Cardiac muscle cell (in vitro differentiated cells and primary cell): ENCODE data around the gene TICAM2. TPM values are rescaled to one million over a fixed set of nuclear protein-coding genes. Genes with fewer than 3 reads are reported as not detected.

Source experiments
- DNase-seq, 2 donors: peaks; one replicate each; pipeline versions ENCODE4 v3.0.0 to v3.0.0-alpha.2; 2010 to 2017; ENCODE audit warnings: low read depth in 1 of 2, low spot score in 1 of 2
- H3K27ac ChIP-seq: fragments of 200-600 bp; sonication (generic); 2 replicates; pipeline ENCODE4 v1.5.1; 2016
- H3K27me3 ChIP-seq: fragments of 200-600 bp; sonication (generic); 2 replicates; pipeline ENCODE4 v1.6.0; 2016; ENCODE audit warnings: control low read depth
- H3K36me3 ChIP-seq: fragments of 200-600 bp; sonication (generic); 2 replicates; pipeline ENCODE4 v1.5.1; 2016; ENCODE audit warnings: control low read depth
- H3K4me1 ChIP-seq: fragments of 200-600 bp; sonication (generic); 2 replicates; pipeline ENCODE4 v1.8.1; 2017; ENCODE audit warnings: low read depth, mild to moderate bottlenecking, mixed run types
- H3K4me3 ChIP-seq: fragments of 200-600 bp; sonication (generic); 2 replicates; pipeline ENCODE4 v1.5.1; 2016; ENCODE audit warnings: mild to moderate bottlenecking
- H3K9me3 ChIP-seq: fragments of 200-600 bp; sonication (generic); 2 replicates; pipeline ENCODE4 v1.5.1; 2017; ENCODE audit warnings: low read depth, mild to moderate bottlenecking, control low read depth
- polyA plus RNA-seq: library from polyadenylated mRNA; unstranded; fragments of >200 nt; fragmentation: Nextera tagmentation; extraction: Ambion mirVana; gene quantifications from 2 replicates; pipeline ENCODE4 v1.2.1, GENCODE V29; 2016
- total RNA-seq: library from RNA; depleted of rRNA; stranded (reverse); fragments of >200 nt; gene quantifications from 2 replicates; pipeline ENCODE4 v1.2.3, GENCODE V29; 2016
- TF ChIP-seq, protein P1 (sequence below): IDR thresholded peaks from 2 replicates; pipeline ENCODE4 v1.5.1; 2012; ENCODE audit warnings: low read depth, mild to moderate bottlenecking, low read length

TICAM2 gene
- total and polyA plus RNA-seq, 2 experiments from 2014 or later: 0.22 to 0.63 TPM

DNA sequence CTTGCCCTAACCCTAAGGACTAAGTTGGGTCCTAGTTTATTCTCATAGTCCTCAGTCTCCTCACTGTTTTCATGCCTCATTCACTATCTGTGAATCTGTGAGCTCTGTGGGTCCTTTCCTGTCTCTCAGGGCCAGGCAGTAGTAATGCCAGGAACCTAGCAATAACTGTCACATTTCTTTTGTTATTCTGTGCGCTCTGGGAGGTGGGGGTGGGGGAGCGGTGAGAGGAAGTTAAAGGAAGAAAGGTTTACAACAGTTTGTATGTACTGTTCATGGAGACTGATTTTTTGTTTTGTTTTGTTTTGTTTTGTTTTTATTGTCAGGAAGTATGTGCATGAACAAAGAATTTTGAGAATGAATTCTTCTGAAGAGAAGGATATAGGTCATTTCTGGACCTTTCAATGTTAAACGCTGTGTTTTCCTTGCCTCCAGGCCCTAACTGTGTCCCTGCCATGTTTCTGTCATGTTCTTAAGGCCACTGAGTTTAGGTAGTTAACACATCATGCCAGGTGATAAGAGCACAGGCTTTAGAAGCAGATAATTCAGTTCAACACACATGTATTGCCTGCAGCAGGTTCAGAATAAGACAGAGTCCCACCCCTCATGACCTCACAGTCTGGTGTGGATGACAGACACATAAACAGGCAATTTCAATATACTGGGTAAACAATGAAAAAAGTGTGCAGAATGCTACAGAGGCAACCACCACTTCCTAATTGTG, 44.5 kb downstream of the TICAM2 start:
- no peak overlapping the region for H3K4me3 ChIP-seq
- DNase-seq: no peak
- H3K27me3 ChIP-seq: no peaks in the 10 kb centered on the region
- H3K4me1 ChIP-seq: no peaks in the 10 kb centered on the region
- H3K9me3 ChIP-seq: no peaks in the 10 kb centered on the region
- H3K27ac ChIP-seq: no peak overlapping the region
- TF ChIP-seq, protein P1, sequence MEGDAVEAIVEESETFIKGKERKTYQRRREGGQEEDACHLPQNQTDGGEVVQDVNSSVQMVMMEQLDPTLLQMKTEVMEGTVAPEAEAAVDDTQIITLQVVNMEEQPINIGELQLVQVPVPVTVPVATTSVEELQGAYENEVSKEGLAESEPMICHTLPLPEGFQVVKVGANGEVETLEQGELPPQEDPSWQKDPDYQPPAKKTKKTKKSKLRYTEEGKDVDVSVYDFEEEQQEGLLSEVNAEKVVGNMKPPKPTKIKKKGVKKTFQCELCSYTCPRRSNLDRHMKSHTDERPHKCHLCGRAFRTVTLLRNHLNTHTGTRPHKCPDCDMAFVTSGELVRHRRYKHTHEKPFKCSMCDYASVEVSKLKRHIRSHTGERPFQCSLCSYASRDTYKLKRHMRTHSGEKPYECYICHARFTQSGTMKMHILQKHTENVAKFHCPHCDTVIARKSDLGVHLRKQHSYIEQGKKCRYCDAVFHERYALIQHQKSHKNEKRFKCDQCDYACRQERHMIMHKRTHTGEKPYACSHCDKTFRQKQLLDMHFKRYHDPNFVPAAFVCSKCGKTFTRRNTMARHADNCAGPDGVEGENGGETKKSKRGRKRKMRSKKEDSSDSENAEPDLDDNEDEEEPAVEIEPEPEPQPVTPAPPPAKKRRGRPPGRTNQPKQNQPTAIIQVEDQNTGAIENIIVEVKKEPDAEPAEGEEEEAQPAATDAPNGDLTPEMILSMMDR: no peak
- no peaks in the 10 kb centered on the region for H3K36me3 ChIP-seq

DNA sequence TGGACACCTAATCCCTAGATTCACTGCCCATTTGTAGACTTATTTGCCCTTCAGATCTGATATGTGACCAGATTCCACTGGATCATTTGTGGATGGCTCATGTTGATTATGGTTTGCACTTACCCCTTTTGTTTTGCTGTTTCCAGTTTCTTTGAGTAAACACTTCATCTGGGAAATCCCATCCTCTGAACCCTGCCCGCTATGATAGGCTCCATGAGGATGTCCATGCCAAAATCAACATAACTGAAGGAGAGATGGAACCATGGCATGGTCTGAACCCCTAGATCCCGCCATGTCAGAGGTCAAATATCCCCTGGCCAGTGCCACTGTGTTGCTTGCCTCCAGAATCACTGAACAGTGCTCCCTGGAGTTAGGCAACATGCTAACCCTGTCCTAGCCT, 46.0 kb downstream of the TICAM2 start:
- H3K4me1 ChIP-seq: no peaks in the 10 kb centered on the region
- H3K27me3 ChIP-seq: no peaks in the 10 kb centered on the region
- no peak overlapping the region for H3K27ac ChIP-seq
- H3K4me3 ChIP-seq: no peak overlapping the region
- DNase-seq: no peak
- TF ChIP-seq, protein P1: no peak
- H3K36me3 ChIP-seq: no peaks in the 10 kb centered on the region
- no peaks in the 10 kb centered on the region for H3K9me3 ChIP-seq

DNA sequence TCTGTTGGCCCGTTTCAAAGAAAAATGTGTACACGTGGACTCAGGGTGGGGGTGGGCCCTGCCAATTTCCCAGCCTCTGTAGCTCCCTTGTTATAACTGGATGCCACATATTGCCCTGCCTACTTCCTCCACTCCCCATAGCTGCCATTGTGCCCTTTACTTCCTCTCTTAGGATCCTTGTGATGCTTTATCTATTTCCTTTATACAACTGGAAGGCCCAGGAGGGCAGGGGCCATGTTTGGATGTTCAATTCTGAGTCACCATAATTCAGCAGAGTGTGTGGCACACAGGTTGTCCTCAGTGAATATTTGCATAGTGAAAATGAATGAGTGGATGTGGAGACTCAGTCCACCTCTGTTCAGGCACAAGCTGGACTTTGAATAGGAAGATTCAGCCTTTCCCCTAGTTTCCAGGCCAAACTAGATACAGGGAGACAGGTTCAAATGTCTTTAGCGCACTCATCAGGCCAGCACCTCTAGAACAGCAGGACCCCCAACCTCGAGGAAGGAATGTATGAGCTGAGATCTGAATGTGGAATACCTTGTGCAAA, 47.1 kb downstream of the TICAM2 start:
- Histone ChIP-seq H3K4me3 (no peak overlapping the region), H3K27ac (no peak overlapping the region), H3K36me3 (no peaks in the 10 kb centered on the region), H3K27me3 (no peaks in the 10 kb centered on the region), H3K4me1 (no peaks in the 10 kb centered on the region), H3K9me3 (no peaks in the 10 kb centered on the region)
- DNase-seq: no peak
- TF ChIP-seq, protein P1: no peak

DNA sequence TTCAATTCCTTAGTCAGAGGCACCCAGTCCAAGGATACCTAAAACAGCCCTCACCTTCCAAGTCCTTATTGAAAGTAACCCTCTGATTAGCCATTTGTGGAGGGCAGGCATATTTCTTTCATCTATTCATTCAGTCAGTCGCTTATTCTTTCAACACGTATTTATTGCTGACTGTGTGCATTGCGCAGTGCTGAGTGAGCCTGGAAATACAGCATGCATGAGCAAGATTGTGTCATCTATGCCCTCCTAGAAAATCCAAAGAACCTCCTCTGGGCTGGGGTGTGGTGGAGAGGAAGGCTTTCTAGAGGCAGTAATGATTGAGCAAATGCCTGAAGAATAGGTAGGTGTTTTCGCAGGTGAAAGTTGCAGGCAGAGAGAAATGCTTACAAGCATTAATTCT, 49.2 kb downstream of the TICAM2 start:
- no peaks in the 10 kb centered on the region for H3K27me3 ChIP-seq
- no peak overlapping the region for H3K27ac ChIP-seq
- H3K4me3 ChIP-seq: no peak overlapping the region
- H3K4me1 ChIP-seq: no peaks in the 10 kb centered on the region
- DNase-seq: no peak
- H3K36me3 ChIP-seq: no peaks in the 10 kb centered on the region
- H3K9me3 ChIP-seq: no peaks in the 10 kb centered on the region
- TF ChIP-seq, protein P1: no peak

DNA sequence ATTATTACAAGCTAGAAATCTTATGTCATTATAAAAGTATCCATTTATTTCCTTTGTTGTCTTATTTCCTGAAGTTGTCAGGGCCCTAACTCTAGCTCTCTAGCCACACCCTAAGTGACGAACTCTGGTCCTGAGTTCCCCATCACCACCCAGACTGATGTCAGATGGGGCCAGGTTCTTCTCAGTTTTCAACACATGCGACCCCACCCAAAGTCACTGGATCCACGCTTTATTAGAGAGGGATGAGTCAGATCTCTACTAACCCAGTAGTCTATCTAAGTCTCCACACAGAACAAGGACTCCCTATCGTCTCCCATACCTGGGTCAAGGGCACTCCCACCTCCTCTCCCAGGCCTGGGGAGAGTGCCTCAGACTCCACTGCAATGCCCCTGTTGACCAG, 50.9 kb downstream of the TICAM2 start:
- no peak for DNase-seq
- no peak overlapping the region for H3K4me3 ChIP-seq

More for the DNA sequence above, 50.9 kb downstream of the TICAM2 start:
- no peaks in the 10 kb centered on the region for H3K27me3 ChIP-seq
- no peaks in the 10 kb centered on the region for H3K4me1 ChIP-seq
- H3K9me3 ChIP-seq: no peaks in the 10 kb centered on the region
- TF ChIP-seq, protein P1: no peak
- H3K36me3 ChIP-seq: no peaks in the 10 kb centered on the region
- no peak overlapping the region for H3K27ac ChIP-seq
